C1 segment of cervical spinal cord (tissue), 14 donors: ENCODE results near the gene GPR158.
"Not testable (repeated sequence)": the region's sequence is repeated elsewhere in the genome, so short reads cannot be mapped to it uniquely, and the experiment has no call there.

Experiments used
- DNase-seq, 14 donors: peaks; one replicate each; lab custom pipeline; 2025; lab: John Stamatoyannopoulos, UW

Gene GPR158

DNA sequence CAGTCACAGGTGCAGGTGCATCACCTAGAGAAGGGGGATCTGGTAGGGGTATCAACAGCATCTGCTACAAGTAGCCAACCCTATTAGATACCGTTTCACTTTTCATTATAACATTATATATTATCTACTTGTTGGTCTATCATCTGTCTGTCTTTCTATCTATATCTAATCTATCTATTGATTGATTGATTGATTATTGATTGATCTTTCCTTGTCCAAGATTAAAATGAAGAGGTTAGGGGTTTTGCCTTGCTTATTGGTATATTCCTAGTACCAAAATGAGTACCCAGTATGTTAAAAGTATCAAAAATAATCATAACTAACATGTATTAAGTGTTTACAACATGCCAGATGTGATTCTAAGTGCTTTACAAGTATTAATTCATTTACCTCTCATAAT lies 121.5 kb downstream of the GPR158 start:
- DNase-seq = no peak

DNA sequence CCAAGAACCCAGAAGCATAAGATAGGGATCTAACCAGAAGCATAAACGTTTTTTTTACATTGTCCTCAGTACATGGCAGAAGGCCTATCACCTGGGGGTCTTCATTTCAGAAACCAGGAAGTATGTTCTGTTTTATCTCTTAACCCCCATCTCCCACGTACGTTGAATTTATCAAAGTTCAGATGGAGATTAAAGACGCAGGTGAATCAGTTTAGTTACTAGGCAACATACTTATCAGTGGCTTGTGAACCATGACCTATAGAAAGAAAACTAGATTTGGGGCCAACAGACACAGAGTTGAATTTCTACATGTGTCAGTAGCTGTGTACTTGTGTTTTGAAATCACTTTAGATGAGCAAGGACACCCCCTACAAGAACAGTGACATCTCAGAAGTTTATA lies 122.7 kb downstream of the GPR158 start:
- DNase-seq = no peak

DNA sequence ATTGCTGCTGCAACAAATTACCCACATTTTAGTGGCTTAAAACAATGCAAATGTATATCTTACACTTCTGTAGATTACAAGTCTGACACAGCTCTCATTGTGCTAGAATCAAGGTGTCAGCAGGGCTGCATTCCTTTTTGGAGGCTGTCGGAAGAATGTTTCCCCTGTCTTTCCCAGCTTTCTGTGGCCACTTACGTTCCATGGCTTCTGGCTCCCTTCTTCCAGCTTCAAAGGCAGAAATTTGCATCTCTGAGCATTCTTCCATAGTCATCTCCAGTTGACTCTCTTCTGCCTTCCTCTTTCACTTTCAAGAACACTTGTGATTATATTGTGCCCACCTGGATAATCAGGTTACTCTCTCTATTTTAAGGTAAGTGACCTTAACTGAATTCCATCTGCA lies 125.3 kb downstream of the GPR158 start:
- DNase-seq = no peak

DNA sequence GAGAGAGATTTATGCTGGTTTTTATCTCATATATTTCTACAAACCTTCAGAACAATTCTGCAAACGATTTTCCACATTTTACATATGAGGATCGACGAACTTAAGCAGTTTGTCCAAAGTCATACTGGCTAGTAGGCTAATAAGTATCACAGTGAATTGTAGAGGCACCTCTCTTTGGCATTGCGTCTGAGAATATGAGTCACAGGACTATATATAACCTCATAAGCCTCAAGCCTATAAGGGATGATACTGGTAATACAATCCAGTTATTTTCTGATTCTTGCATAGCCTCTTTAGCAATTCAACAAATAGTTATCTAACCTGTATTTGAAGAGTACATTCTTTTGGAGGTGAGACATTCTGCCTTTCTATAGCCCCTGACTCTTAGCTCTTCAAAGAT lies 129.8 kb downstream of the GPR158 start:
- no peak for DNase-seq

DNA sequence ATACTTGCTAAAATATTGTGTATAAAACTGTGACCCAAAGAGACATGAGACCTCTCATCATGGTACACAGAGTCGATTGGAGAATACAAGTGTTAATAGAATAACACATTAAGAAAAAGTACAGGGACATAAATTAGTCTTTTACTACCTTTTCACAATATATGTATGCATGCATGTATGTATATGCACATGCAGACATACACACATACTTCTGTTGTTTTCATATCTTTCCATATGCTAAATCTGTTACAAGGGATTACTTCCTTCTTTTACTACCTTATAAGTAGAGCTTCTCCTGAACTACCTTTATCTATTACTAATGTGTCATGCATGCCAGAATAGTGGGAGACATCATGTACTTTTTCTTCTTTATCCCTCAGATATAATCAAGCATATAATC lies 131.6 kb downstream of the GPR158 start:
- no peak for DNase-seq

DNA sequence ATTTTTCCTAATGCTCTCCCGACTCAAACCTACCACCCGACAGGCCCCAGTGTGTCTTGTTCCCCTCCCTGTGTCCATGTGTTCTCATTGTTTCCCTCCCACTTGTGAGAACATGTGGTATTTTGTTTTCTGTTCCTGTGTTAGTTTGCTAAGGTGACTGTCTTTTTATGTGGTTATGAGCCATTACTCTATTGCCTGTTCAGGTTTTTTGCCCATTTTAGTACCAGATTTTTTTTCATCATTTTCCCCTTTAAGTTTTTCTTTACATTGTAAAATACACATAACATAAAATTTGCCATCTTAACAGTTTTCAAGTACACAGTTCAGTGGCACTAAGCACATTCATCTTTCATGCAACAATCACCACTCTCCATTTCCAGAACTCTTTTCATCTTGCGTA lies 133.5 kb downstream of the GPR158 start:
- DNase-seq = no peak

DNA sequence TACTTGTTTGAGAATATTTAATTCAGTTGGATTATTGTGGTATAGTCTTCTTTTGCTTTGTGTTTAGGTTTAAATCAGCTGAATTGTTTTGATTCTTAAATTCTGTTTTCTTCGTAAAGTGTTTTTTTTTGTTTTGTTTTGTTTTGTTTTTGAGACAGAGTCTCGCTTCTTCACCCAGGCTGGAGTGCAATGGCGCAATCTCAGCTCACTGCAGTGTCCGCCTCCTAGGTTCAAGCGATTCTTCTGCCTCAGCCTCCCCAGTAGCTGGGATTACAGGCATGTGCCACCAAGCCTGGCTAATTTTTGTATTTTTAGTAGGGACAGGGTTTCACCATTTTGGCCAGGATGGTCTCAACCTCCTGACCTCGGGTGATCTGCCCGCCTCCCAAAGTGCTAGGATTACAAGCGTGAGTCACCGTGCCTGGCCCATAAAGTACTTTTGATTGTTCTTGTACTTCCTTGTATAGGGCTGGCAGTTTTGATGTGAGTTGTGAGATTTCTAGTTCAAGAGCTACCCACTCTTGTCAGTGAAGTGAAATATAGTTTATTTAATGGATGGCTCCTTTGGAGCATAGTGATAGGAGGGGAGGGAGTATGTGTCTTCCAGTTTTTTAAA lies 142.9 kb downstream of the GPR158 start:
- DNase-seq = not testable (repeated sequence)

DNA sequence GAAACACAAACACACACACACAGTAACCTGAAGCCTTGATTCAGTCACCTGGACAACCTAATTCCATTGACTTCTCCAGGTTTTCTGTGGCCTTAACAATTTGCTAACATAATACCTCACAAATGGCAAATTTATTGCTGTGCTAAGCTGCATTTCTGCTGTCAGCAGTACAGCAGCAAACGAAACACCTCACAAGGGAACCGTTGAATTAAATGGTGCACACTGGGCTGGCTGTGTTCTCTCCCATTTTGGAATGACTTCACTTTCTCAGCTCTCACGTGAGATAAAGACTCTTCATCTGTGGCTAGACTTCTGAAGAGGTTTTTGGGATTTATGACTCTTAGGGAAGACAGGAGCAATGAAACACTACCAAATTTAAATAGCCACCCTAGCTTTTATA lies 152.5 kb downstream of the GPR158 start:
- no peak for DNase-seq

DNA sequence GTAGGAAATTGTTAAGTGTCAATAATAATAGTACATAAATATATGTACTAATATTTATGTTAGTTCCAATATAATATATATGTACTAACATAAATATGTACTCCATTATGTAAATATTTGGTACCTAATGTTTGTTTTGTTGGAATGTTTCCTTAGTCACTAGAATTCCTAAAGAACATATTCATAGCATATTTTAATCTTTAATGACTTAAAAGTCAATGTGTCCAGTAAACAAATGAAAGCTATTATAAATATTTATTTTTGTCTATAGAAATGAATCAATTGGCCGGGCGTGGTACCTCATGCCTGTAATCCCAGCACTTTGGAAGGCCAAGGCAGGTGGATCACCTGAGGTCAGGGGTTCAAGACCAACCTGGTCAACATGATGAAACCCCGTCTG lies 153.6 kb downstream of the GPR158 start:
- no peak for DNase-seq

DNA sequence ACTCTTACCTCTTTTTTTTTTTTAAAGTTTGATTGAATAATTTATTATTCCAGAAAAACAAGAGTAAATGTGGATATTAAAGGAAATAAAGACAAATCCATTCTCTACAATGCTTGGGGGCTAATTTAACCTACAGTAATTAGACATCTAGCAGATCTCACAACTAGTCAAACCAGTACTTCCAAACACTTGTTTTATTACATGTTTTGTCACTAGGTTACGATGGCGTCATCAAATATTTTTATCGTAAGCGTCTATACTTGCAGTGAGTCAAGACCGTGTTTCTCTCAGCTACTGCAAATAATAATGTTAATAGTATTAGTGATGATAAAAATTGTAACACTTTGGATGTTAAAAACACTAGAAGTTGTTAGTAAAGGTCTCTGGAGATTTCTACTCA lies 154.8 kb downstream of the GPR158 start:
- not testable (repeated sequence) for DNase-seq

DNA sequence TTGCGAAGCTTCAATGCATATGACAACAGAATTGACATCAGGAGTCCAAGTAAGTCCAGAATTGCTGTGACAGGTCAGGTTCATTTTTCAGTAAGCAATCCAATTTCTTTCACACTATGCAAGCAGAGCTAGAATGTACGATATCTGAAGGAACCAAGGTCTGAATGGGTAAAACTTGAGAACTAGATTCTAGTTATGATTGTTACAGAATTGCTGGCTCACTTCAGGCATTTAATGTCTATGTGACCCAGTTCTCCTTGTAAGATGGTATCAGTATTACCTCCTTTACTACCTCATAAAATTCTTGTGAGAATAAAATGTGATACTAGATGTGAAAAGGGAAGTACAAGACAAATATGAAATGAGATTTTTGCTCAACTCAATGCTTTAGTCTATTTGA lies 159.6 kb downstream of the GPR158 start:
- DNase-seq = no peak

DNA sequence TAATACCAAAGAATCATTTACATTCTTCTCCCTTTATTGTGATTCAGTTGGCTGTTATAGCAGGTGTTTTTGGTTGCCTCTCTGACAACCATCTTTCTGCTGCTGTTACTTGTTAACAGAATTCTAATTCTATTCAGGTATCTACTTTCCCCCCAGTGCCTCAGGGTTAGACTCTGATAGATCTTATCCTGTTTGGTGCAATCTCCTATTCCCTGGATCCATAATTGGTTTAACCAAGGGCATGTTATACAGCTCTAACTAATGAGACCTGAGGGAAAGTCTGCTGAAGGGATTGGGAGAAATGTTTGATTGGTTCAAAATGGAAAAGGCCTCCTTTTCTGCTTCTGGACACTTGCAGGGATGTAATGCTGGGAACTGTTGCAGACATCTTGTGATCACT lies 161.5 kb downstream of the GPR158 start:
- DNase-seq = no peak

DNA sequence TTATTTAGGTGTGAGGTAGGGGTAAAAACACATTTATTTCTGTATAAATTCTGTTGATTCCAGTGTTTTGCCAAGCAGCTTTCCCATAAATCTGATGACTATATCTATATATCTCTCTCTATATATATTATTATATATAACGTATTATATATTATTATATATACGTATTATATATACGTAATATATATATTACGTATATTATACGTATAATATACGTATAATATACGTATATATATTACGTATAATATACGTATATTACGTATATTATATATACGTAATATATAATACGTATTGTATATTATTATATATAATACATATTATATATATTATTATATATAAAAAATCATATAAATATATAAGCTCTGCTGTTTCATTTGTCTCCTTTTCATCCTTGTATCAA lies 163.5 kb downstream of the GPR158 start:
- DNase-seq = no peak

DNA sequence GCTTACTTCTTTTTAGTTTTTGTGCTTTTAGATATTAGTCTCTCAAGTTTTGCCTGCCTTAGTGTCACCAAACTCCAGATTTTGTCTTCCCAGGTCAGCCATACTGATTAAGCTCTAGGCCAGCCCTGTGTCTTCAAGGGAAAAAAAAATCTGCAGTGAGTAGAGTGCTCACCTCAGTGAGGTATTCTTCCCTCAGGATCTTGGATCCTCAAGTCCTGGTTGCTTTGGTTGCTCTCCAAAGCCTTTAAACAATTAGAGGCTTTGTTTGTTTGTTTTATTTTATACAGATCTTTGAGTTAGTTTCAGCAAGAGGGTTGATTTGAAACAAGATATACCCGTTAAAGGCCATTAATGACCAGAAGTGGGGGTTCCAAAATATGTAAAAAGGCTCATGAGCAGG lies 165.2 kb downstream of the GPR158 start:
- no peak for DNase-seq

DNA sequence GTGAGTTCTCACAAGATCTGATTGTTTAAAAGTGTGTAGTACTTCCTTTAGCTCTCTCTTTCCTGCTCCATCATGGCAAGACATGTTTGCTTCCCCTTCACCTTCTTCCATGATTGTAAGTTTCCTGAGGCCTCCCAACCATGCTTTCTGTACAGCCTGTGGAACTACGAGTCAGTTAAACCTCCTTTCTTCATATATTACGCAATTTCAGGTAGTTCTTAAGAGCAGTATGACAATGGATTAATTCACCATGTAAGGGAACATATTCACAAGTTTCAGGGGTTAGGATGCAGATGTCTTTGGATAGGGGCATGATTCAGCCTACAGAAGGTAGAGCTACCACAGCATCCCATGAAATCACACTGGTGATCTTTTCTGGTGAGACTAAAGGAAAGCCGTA lies 174.7 kb downstream of the GPR158 start:
- no peak for DNase-seq

DNA sequence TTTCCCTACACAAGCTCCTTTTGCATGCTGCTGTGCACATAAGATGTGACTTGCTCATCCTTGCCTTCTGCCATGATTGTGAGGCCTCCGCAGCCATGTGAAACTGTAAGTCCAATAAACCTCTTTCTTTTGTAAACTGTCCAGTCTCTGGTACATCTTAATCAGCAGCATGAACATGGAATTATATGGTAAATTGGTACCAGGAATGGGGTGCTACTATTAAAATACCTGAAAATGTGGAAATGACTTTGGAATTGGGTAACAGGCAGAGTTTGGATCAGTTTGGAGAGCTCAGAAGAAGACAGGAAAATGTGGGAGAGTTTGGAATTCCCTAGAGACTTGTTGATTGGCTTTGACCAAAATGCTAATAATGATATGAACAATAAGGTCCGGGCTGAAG lies 181.8 kb downstream of the GPR158 start:
- DNase-seq = no peak

DNA sequence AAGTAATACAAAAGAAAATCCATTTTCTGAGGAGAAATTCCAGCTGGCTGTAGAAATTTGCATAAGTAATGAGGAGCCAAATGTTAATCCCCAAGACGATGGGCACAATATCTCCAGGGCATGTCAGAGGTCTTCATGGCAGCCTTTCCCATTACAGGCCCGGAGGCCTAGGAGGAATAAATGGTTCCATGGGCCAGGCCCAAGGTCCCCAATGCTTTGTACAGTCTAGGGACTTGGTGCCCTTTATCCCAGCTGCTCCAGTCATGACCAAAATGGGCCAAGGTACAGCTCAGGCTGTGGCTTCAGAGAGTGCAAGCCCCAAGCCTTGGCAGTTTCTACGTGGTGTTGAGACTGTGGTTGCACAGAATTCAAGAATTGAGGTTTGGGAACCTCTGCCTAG lies 182.5 kb downstream of the GPR158 start:
- DNase-seq = no peak

DNA sequence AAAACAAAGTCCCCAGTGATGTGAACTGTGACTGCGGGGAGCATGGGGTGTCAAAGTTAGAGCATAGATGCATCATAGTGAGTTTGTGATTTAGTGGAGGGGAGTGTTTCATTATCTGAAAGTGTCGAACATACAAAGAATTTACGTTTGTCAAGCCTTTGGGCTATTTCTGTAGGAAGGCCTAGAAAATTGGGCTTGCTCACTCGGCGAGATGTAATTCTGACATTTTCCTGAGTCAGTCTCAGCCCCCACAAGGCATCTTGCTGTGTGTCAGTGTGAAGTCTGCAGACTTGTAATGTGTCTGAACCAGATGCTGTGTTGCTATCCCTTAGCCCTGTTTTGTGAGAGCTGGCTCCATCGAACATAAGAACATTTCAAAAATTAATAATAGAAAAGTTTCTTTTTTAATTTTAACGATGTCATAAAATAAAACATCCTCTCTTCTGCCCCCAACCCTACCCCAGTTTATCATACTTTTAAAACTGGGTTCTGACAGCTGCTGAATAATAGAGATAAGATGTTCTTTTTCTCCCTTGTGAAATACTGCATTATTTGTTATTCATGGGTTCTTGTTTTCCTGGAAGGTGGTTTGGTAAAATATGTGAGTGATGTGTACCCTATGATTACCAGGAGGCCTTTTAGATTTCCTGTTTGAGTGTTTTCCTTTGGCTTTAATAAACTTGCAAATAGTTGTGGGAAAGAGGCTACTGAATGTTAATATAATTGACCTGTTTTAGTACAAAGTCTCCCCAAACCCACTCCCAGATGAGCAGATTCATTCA lies 207.4 kb downstream of the GPR158 start:
- DNase-seq = no peak

DNA sequence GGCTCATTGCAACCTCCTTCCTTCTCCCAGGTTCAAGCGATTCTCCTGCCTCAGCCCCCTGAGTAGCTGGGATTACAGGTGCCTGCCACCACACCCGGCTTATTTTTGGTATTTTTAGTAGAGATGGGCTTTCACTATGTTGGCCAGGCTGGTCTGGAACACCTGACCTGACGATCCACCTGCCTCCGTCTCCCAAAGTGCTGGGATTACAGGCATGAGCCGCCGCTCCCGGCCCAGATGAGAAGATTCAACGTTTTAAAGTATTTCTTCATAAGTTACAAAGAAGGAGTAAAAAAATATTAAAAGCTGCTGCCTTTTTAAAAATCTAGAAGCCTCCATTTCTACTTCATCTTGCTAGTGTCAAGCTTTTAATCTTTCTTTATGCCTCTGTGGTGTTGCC lies 208.1 kb downstream of the GPR158 start:
- DNase-seq = not testable (repeated sequence)

DNA sequence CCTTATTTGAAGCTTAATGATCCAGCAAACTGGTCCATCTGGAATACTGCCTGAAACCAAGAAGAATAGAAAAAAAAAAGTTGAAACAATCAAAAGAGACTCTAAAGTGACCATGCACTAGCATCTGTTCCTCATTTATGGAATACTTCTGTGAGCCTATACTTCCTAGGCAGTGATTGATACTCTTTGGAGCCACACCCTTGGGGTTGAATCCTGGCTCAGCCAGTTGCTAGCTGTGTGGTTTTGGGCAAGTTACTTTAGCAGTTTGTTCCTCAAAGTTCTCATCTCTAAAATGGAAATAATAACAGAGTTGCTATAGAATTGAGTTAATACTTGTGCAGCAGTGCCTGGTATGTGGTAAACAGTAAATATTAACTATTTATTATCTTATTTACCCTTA lies 208.9 kb downstream of the GPR158 start:
- no peak for DNase-seq

DNA sequence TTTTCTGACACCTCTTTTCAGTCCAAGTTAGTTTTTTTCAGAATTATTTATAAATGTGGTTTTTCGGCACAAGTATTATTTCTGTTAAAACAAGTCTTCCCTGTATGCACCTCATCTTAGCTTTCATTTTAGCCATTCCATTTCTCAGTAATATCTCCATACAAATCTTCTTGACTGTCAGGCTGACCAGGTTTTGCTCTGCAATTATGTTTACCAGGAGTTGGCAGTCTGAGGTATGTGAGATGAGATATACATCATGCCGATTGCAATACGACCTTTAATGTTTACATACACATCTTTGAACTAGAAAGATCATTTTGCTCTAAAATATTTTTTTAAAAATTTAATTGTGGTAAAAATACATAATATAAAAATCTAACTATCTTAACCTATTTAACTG lies 209.8 kb downstream of the GPR158 start:
- no peak for DNase-seq

DNA sequence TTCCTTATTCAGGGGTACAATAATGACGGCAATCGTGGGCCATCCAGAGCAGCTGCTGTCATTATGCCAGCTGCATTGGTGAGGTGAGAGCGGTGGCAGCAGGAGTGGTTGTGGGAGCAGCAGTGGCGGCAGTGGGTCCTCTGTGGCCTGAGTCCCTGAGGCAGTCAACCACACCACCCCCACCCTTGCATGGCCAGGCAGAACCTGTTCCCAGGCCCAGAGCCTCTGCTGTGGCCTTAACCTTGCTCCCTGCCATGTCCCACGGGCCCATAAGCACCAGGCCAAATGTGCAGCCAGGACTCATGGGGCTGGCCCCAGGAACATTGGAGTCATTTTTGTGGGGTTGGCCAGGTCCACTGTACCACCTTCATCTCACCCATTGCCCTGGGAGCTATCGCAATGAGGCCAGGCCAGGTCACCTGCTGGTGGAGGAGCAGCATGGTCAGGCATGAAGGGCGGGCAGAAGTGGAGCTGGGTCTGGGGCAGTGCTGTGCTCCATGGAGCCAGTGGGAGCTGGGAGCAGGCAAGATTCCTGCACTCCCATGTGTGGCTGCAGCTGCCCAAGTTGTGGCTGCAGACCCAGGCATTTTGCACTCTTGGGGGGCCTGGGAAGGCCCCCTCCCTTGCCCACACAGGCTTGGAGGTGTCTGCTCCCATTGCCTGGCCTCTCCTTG lies 213.5 kb downstream of the GPR158 start:
- no peak for DNase-seq

DNA sequence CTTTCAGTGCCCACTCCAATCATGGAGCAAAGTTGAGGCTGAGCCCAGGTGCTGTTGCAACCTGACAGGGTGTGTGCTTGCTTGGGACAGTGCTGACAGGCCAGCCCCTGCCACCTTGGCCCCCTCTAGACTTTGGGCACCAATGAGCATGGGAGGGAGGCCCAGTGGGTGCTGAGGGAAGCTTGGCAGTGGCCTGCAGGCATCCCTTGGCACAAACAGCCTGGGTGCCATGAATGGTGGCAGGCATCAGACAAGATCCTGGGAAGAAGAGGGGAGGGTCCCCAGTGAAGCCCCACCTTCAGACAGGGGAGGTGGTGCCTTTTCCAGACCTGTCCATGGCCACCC lies 214.0 kb downstream of the GPR158 start:
- DNase-seq = no peak
